Lower leg skin (tissue), 3 donors: ENCODE data around the gene TRABD.

ENCODE experiments used
- CTCF ChIP-seq, 3 donors: fragments of 450-650 bp; IDR thresholded peaks; one replicate each; pipeline ENCODE4 v1.5.1; 2016; ENCODE audit warnings: antibody characterized with exemption in 3 of 3, mild to moderate bottlenecking in 3 of 3, moderate library complexity in 2 of 3
- POLR2A ChIP-seq, 2 donors: fragments of 450-650 bp; IDR thresholded peaks; one replicate each; pipeline ENCODE4 v1.6.1; 2016 to 2017; ENCODE audit warnings: antibody characterized with exemption in 2 of 2, mild to moderate bottlenecking in 1 of 2, moderate library complexity in 1 of 2

DNA sequence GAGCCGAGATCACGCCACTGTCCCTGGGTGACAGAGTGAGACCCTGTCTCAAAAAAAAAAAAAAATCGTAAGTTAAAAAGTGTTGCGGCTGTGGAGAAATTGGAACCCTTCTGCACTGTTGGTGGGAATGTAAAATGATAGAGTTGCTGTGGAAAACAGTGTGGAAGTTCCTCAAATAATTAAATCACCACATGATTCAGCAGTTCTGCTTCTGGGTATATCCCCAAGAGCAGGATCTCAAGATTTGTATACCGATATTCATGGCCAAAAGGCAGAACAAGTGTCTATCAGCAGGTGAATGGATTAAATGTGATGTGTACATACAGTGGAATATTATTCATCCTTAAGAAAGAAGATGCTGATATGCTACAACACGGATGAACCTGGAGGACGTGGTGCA lies 18.9 kb downstream of the TRABD start:
- TF ChIP-seq CTCF (IDR thresholded peaks at IDR 0.05) (no peak), POLR2A (IDR thresholded peaks at IDR 0.05) (no peak)
